GM23248 (cell line): Measurements from ENCODE around the gene PLEK2. TPM values are rescaled to one million over a fixed set of nuclear protein-coding genes. Genes with fewer than 3 reads are reported as not detected.
A peak's percentile ranks its signal among the peaks of the same experiment; 100 is the strongest.

ENCODE experiments used
- DNase-seq: peaks from one replicate; pipeline ENCODE4 v3.0.0-alpha.2; 2015
- H2AFZ ChIP-seq: fragments of 200-600 bp; sonication (generic); 2 replicates; pipeline ENCODE4 v1.6.1; 2016; ENCODE audit warnings: antibody characterized with exemption
- H3F3A ChIP-seq: fragments of 200-600 bp; sonication (generic); 2 replicates; pipeline ENCODE4 v1.6.1; 2016; ENCODE audit warnings: mild to moderate bottlenecking, antibody characterized with exemption, mixed run types; ENCODE audit not compliant: insufficient read depth
- H3K27ac ChIP-seq: fragments of 200-600 bp; sonication (generic); 2 replicates; pipeline ENCODE4 v1.5.1; 2016; ENCODE audit warnings: mild to moderate bottlenecking
- H3K27me3 ChIP-seq: fragments of 200-600 bp; sonication (generic); replicated peaks from 2 replicates; pipeline ENCODE4 v1.6.1; 2016; ENCODE audit warnings: mild to moderate bottlenecking; ENCODE audit not compliant: insufficient read depth
- H3K36me3 ChIP-seq: fragments of 200-600 bp; sonication (generic); 2 replicates; pipeline ENCODE4 v1.6.1; 2016; ENCODE audit warnings: low read depth, mild to moderate bottlenecking
- H3K4me1 ChIP-seq: fragments of 200-600 bp; sonication (generic); 2 replicates; pipeline ENCODE4 v1.6.1; 2016; ENCODE audit warnings: mild to moderate bottlenecking; ENCODE audit not compliant: insufficient read depth
- H3K4me2 ChIP-seq: fragments of 200-600 bp; sonication (generic); one replicate; pipeline ENCODE4 v1.6.1; 2016; ENCODE audit warnings: mild to moderate bottlenecking; ENCODE audit not compliant: unreplicated experiment
- H3K4me3 ChIP-seq: fragments of 200-600 bp; sonication (generic); 2 replicates; pipeline ENCODE4 v1.5.1; 2016; ENCODE audit warnings: mild to moderate bottlenecking
- H3K79me2 ChIP-seq: fragments of 200-600 bp; sonication (generic); 2 replicates; pipeline ENCODE4 v1.6.1; 2016; ENCODE audit warnings: mild to moderate bottlenecking; ENCODE audit not compliant: insufficient read depth
- H3K9ac ChIP-seq: fragments of 200-600 bp; sonication (generic); 2 replicates; pipeline ENCODE4 v1.6.1; 2016; ENCODE audit warnings: mild to moderate bottlenecking
- H3K9me2 ChIP-seq: fragments of 200-600 bp; sonication (generic); 2 replicates; pipeline ENCODE4 v1.6.1; 2016; ENCODE audit warnings: mixed run types, mild to moderate bottlenecking, moderate library complexity; ENCODE audit not compliant: insufficient read depth
- H3K9me3 ChIP-seq: fragments of 200-600 bp; sonication (generic); one replicate; pipeline ENCODE4 v1.6.1; 2017; ENCODE audit warnings: low read depth
- H4K20me1 ChIP-seq: fragments of 200-600 bp; sonication (generic); 2 replicates; pipeline ENCODE4 v1.6.0; 2016; ENCODE audit not compliant: insufficient read depth
- EZH2 ChIP-seq: fragments of 200-600 bp; sonication (generic); IDR thresholded peaks from 2 replicates; pipeline ENCODE4 v1.6.1; 2018; ENCODE audit warnings: antibody characterized with exemption, mild to moderate bottlenecking; ENCODE audit not compliant: insufficient read depth, poor library complexity, severe bottlenecking
- EZH2phosphoT487 ChIP-seq: fragments of 200-600 bp; sonication (generic); IDR thresholded peaks from 2 replicates; pipeline ENCODE4 v1.6.1; 2018; ENCODE audit warnings: antibody characterized with exemption, moderate library complexity, mild to moderate bottlenecking, low read depth; ENCODE audit not compliant: insufficient read depth
- WGBS, 2 experiments: methylation state at CpG; one replicate each; pipeline ENCODE4 v1.1.6; 2015 to 2017; ENCODE audit warnings: low lambda C conversion rate in 2 of 2, low coverage in 1 of 2; ENCODE audit errors: missing lambda C conversion rate in 2 of 2; 5-methylcytosine and 5-hydroxymethylcytosine counted together
- in situ Hi-C: fragments of 300-500 bp; cut with MboI; formaldehyde crosslinking; loops from 2 replicates; pipeline ENCODE4 v1.15.0; 2020
- polyA plus RNA-seq: library from polyadenylated mRNA; unstranded; fragments of >200 nt; fragmentation: Nextera tagmentation; extraction: Ambion mirVana; gene quantifications from 2 replicates; pipeline ENCODE4 v1.2.1, GENCODE V29; 2016
- total RNA-seq: library from RNA; depleted of rRNA; stranded (reverse); fragments of >200 nt; shearing (Covaris generic); gene quantifications from 2 replicates; pipeline ENCODE4 v1.2.3, GENCODE V29; 2014

PLEK2 gene
- total and polyA plus RNA-seq, 2 experiments from 2014 or later: 10.8 to 11.4 TPM

DNA sequence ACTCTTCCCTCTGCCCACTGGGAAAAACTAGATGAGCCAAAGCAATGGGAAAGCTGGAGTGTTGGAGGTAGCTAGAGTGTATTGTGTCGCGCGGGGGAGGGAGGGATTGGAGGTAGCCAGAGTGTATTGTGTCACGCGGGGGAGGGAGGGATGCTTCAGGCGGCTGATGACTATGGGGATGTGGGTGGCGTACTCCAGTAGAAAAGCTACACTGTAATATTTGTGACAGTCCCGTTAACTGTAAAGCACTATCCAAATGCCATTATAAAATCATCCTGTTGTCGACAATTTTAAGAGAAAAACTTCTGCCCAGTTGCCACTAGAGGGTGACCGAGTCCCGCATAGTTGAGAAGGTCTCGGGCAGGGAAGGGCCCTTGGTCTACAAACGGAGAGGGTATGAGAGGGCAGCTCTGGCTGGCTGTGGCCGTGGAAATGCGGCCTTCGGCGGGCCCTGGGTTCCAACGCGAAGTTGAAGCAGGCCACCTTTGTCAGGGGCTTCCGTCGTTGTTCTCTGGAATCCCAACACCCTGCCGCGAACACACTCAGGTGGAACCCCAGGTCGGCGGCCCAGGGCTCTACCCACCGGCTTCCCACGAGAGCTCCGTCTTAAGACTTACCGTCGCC, 15.1 kb upstream of the PLEK2 start:
- Histone ChIP-seq H3F3A (no peaks in the 10 kb centered on the region), H2AFZ (peak overlapping the region; percentile 79), H3K36me3 (no peaks in the 10 kb centered on the region), H3K9me3 (no peaks in the 10 kb centered on the region), H3K27me3 (no peaks in the 10 kb centered on the region), H3K9me2 (no peaks in the 10 kb centered on the region), H3K79me2 (no peaks in the 10 kb centered on the region), H3K4me2 (peak overlapping the region; percentile 25), H3K27ac (no peak overlapping the region), H3K4me3 (no peak overlapping the region), H4K20me1 (no peaks in the 10 kb centered on the region), H3K4me1 (peaks cover 7% of the 10 kb centered on the region; the same call in 1 of the 2 replicates), H3K9ac (no peak overlapping the region)
- no peak for TF ChIP-seq EZH2
- TF ChIP-seq EZH2phosphoT487: no peak
- WGBS, 2 experiments: 35 to 36% methylated on average over 28 to 30 of the region's 30 CpGs
- peak; percentile 87 for DNase-seq
- in situ Hi-C loops: loop anchor here (10.0 kb wide), 1 partner anchor 138 kb away; no protein-coding TSS in a partner anchor

DNA sequence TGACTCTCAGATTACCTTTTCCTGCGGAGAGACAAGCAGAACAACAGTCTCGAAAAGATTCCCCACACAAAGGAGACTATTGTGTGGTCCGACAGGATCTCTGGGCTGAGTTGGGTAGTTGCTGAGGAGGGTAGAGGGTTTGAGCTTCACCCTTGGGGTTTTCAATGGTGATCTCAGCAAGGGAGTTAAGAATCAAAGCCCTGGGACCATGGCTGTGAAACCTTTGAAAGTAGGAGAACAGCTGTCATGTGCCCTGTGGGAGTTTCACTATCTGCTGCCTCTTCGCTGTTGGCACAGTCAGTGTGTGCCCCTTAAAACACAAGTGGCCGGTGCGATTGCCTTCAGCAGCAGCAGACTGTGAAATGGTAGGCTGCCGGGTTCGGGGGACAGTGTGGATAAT, 14.2 kb upstream of the PLEK2 start:
- in situ Hi-C loops: loop anchor here (10.0 kb wide), 1 partner anchor 139 kb away; no protein-coding TSS in a partner anchor

DNA sequence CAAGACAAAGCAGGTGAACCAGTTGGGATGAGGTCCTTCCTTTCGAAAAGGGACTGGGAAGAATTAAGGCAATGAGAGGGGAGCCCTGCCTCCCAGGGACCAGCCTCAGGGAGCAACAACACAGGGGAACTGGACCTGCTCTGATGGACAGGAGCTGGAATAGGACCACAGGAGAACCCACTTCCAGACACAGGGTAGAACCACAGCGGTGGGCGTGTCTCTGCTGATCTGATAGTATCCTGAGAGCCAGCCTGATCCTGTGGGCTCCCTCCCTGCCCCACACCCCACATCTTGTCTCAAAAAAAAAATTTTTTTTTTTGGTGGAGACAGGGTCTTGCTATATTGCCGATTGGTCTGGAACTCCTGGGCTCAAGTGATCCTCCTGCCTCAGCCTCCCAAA, 13.6 kb upstream of the PLEK2 start:
- 92 to 94% methylated on average over 4 of the region's 4 CpGs for WGBS, 2 experiments
- H3K9me3 ChIP-seq: no peaks in the 10 kb centered on the region
- H3K4me1 ChIP-seq: peaks cover 7% of the 10 kb centered on the region; the same call in 1 of the 2 replicates
- no peaks in the 10 kb centered on the region for H3K27me3 ChIP-seq
- H3F3A ChIP-seq: no peaks in the 10 kb centered on the region
- H3K9ac ChIP-seq: no peak overlapping the region
- in situ Hi-C loops: loop anchor here (10.0 kb wide), 1 partner anchor 139 kb away; no protein-coding TSS in a partner anchor
- no peaks in the 10 kb centered on the region for H4K20me1 ChIP-seq
- no peaks in the 10 kb centered on the region for H3K79me2 ChIP-seq
- no peak overlapping the region for H3K4me2 ChIP-seq
- H2AFZ ChIP-seq: no peak overlapping the region
- no peak for DNase-seq
- no peaks in the 10 kb centered on the region for H3K9me2 ChIP-seq
- no peak overlapping the region for H3K4me3 ChIP-seq
- TF ChIP-seq EZH2: no peak
- no peak for TF ChIP-seq EZH2phosphoT487
- H3K36me3 ChIP-seq: no peaks in the 10 kb centered on the region
- no peak overlapping the region for H3K27ac ChIP-seq

More for the DNA sequence above, 14.2 kb upstream of the PLEK2 start:
- Histone ChIP-seq H3K79me2 (no peaks in the 10 kb centered on the region), H3K27ac (no peak overlapping the region), H3K4me1 (peaks cover 7% of the 10 kb centered on the region; the same call in 1 of the 2 replicates), H3K9ac (no peak overlapping the region), H3K27me3 (no peaks in the 10 kb centered on the region), H2AFZ (no peak overlapping the region), H3F3A (no peaks in the 10 kb centered on the region), H3K4me2 (no peak overlapping the region), H3K9me2 (no peaks in the 10 kb centered on the region), H3K36me3 (no peaks in the 10 kb centered on the region), H3K9me3 (no peaks in the 10 kb centered on the region), H3K4me3 (no peak overlapping the region), H4K20me1 (no peaks in the 10 kb centered on the region)
- TF ChIP-seq EZH2 (no peak), EZH2phosphoT487 (no peak)
- 81 to 91% methylated on average over 8 of the region's 8 CpGs for WGBS, 2 experiments
- no peak for DNase-seq

DNA sequence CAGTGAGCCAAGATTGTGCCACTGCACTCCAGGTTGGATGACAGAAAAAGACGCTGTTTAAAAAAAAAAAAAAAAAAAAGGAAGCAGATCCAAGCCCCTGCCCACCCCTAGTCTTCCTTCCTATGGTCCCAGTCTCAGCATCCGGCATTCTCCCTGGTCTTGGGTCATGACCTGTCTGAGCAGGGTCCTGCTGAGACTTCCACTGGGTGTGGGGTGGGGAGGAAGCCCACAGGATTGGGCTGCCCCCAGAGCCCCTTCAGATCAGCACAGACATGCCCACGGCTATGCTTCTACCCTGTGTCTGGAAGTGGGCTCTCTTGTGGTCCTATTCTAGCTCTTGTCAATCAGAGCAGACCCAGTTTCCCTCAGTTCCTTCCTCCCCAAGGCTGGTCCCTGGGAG, 12.6 kb upstream of the PLEK2 start:
- Histone ChIP-seq H3K27me3 (no peaks in the 10 kb centered on the region), H4K20me1 (no peaks in the 10 kb centered on the region), H3F3A (no peaks in the 10 kb centered on the region), H3K4me3 (no peak overlapping the region), H3K9ac (no peak overlapping the region), H3K9me2 (no peaks in the 10 kb centered on the region), H3K79me2 (no peaks in the 10 kb centered on the region), H3K4me1 (peaks cover 7% of the 10 kb centered on the region; the same call in 1 of the 2 replicates), H3K36me3 (no peaks in the 10 kb centered on the region), H3K4me2 (no peak overlapping the region), H3K9me3 (no peaks in the 10 kb centered on the region), H3K27ac (no peak overlapping the region), H2AFZ (no peak overlapping the region)
- in situ Hi-C loops: loop anchor here (10.0 kb wide), 1 partner anchor 140 kb away; no protein-coding TSS in a partner anchor
- 31 to 36% methylated on average over 3 of the region's 3 CpGs for WGBS, 2 experiments
- no peak for DNase-seq
- TF ChIP-seq EZH2phosphoT487: no peak
- no peak for TF ChIP-seq EZH2
